ENCODE measurements around the gene TMEM117.

Gene TMEM117

GRCh38 chr12:44381341-44381740, 545.5 kb downstream of the TMEM117 start:
- DNase-seq (ENCODE audit: low read depth): no peak

- no peak for DNase-seq (ENCODE audit: low read depth)
Observed at GRCh38 chr12:44384136-44384535, 548.3 kb downstream of the TMEM117 start.

- no peak for DNase-seq (ENCODE audit: low read depth)
Observed at GRCh38 chr12:44385964-44386363, 550.1 kb downstream of the TMEM117 start.

GRCh38 chr12:44387581-44387980, 551.7 kb downstream of the TMEM117 start:
- no peak for DNase-seq (ENCODE audit: low read depth)

- DNase-seq (ENCODE audit: low read depth): no peak
Observed at GRCh38 chr12:44389038-44389437, 553.2 kb downstream of the TMEM117 start.

GRCh38 chr12:44389896-44390295, 554.0 kb downstream of the TMEM117 start:
- no peak for DNase-seq (ENCODE audit: low read depth)

GRCh38 chr12:44397631-44398030, 561.8 kb downstream of the TMEM117 start:
- no peak for DNase-seq (ENCODE audit: low read depth)

GRCh38 chr12:44403185-44403584, 567.3 kb downstream of the TMEM117 start:
- DNase-seq (ENCODE audit: low read depth): no peak

GRCh38 chr12:44405297-44405696, 569.4 kb downstream of the TMEM117 start:
- no peak for DNase-seq (ENCODE audit: low read depth)

- DNase-seq (ENCODE audit: low read depth): no peak
Observed at GRCh38 chr12:44422559-44422958, 586.7 kb downstream of the TMEM117 start.

GRCh38 chr12:44428825-44429224, 592.9 kb downstream of the TMEM117 start:
- DNase-seq (ENCODE audit: low read depth): no peak

- no peak for DNase-seq (ENCODE audit: low read depth)
Observed at GRCh38 chr12:44431647-44432343, 595.9 kb downstream of the TMEM117 start.

GRCh38 chr12:44433659-44434058, 597.8 kb downstream of the TMEM117 start:
- no peak for DNase-seq (ENCODE audit: low read depth)

GRCh38 chr12:44436756-44437155, 600.9 kb downstream of the TMEM117 start:
- no peak for DNase-seq (ENCODE audit: low read depth)
